OCI-LY1 (cell line): ENCODE measurements around the gene PROZ.

Source experiments
- H2AFZ ChIP-seq: fragments of 200-600 bp; sonication (generic), shearing (Covaris generic); 2 replicates; pipeline ENCODE4 v1.6.0; 2014; ENCODE audit warnings: antibody characterized with exemption, mild to moderate bottlenecking, low read length
- H3F3A ChIP-seq: fragments of 200-600 bp; sonication (generic), shearing (Covaris generic); 2 replicates; pipeline ENCODE4 v1.6.0; 2014; ENCODE audit warnings: mild to moderate bottlenecking, antibody characterized with exemption, low read length, moderate library complexity; ENCODE audit not compliant: insufficient read depth
- H3K27ac ChIP-seq: fragments of 200-600 bp; sonication (generic); 2 replicates; pipeline ENCODE4 v1.5.1; 2014; ENCODE audit warnings: low read length, mixed run types, mild to moderate bottlenecking, low read depth; ENCODE audit not compliant: poor library complexity, severe bottlenecking
- H3K27me3 ChIP-seq: fragments of 200-600 bp; sonication (generic); 2 replicates; pipeline ENCODE4 v1.6.0; 2014; ENCODE audit warnings: antibody characterized with exemption, mild to moderate bottlenecking, low read length, moderate library complexity; ENCODE audit not compliant: insufficient read depth
- H3K36me3 ChIP-seq: fragments of 200-600 bp; sonication (generic); 2 replicates; pipeline ENCODE4 v1.6.1; 2014; ENCODE audit warnings: mild to moderate bottlenecking, antibody characterized with exemption, low read length, moderate library complexity, mixed read lengths; ENCODE audit not compliant: insufficient read depth
- H3K4me1 ChIP-seq: fragments of 200-600 bp; sonication (generic); 2 replicates; pipeline ENCODE4 v1.5.1; 2014; ENCODE audit warnings: mild to moderate bottlenecking, low read length, moderate library complexity; ENCODE audit not compliant: insufficient read depth, severe bottlenecking
- H3K4me2 ChIP-seq: fragments of 200-600 bp; sonication (generic), shearing (Covaris generic); 2 replicates; pipeline ENCODE4 v1.6.1; 2014; ENCODE audit warnings: low read length
- H3K4me3 ChIP-seq: fragments of 200-600 bp; sonication (generic); 2 replicates; pipeline ENCODE4 v1.5.1; 2014; ENCODE audit warnings: low read length, low read depth, mild to moderate bottlenecking, mixed read lengths; ENCODE audit not compliant: poor library complexity, severe bottlenecking
- H3K79me2 ChIP-seq: fragments of 200-600 bp; shearing (Covaris generic); 2 replicates; pipeline ENCODE4 v1.6.1; 2016; ENCODE audit warnings: mixed run types, low read length, mixed read lengths; ENCODE audit not compliant: insufficient read depth
- H3K9ac ChIP-seq: fragments of 200-600 bp; sonication (generic), shearing (Covaris generic); 2 replicates; pipeline ENCODE4 v1.6.1; 2014; ENCODE audit warnings: mild to moderate bottlenecking, low read length, mixed read lengths
- H3K9me2 ChIP-seq: fragments of 200-600 bp; sonication (generic), shearing (Covaris generic); 2 replicates; pipeline ENCODE4 v1.6.1; 2014; ENCODE audit warnings: low read depth, mild to moderate bottlenecking, low read length, mixed read lengths
- H3K9me3 ChIP-seq: fragments of 200-600 bp; shearing (Covaris generic); 2 replicates; pipeline ENCODE4 v1.6.1; 2014; ENCODE audit warnings: low read length, mixed read lengths
- H4K20me1 ChIP-seq: fragments of 200-600 bp; sonication (generic), shearing (Covaris generic); 2 replicates; pipeline ENCODE4 v1.6.0; 2016; ENCODE audit warnings: mild to moderate bottlenecking, low read length; ENCODE audit not compliant: insufficient read depth
- CTCF ChIP-seq: fragments of 200-600 bp; sonication (generic), shearing (Covaris generic); IDR thresholded peaks from 2 replicates; pipeline ENCODE4 v1.5.1; 2017; ENCODE audit warnings: mild to moderate bottlenecking, antibody characterized with exemption, low read length, moderate library complexity, mixed read lengths
- EZH2 ChIP-seq: fragments of 200-600 bp; sonication (generic), shearing (Covaris generic); IDR thresholded peaks from 2 replicates; pipeline ENCODE4 v1.8.0; 2017; ENCODE audit warnings: borderline replicate concordance, mixed run types, mild to moderate bottlenecking, antibody characterized with exemption, low read length, moderate library complexity, mixed read lengths

The PROZ gene

GRCh38 chr13:113166266-113166665 lies 7.8 kb downstream of the PROZ start:
- H3K4me2 ChIP-seq, result no peak overlapping the region
- no peaks in the 10 kb centered on the region; the same call in none of the 2 replicates for H3K27me3 ChIP-seq
- peaks cover 31% of the 10 kb centered on the region for H3K36me3 ChIP-seq
- H3K9ac ChIP-seq, result no peak overlapping the region
- H3K27ac ChIP-seq, result no peak overlapping the region
- TF ChIP-seq CTCF, result no peak
- no peak for TF ChIP-seq EZH2
- no peaks in the 10 kb centered on the region for H3K4me1 ChIP-seq
- no peaks in the 10 kb centered on the region for H4K20me1 ChIP-seq
- H3K4me3 ChIP-seq, result no peak overlapping the region
- H2AFZ ChIP-seq, result no peak overlapping the region
- no peaks in the 10 kb centered on the region for H3K9me3 ChIP-seq
- no peaks in the 10 kb centered on the region for H3F3A ChIP-seq
- no peaks in the 10 kb centered on the region for H3K79me2 ChIP-seq
- H3K9me2 ChIP-seq, result no peaks in the 10 kb centered on the region

- Histone ChIP-seq H2AFZ (no peak overlapping the region), H4K20me1 (no peaks in the 10 kb centered on the region)
Measured at GRCh38 chr13:113166681-113167080, 8.2 kb downstream of the PROZ start.

GRCh38 chr13:113167155-113167554 lies 8.7 kb downstream of the PROZ start:
- Histone ChIP-seq H3K27me3 (no peaks in the 10 kb centered on the region; the same call in none of the 2 replicates), H3K36me3 (peaks cover 38% of the 10 kb centered on the region), H2AFZ (no peak overlapping the region), H3K4me1 (no peaks in the 10 kb centered on the region), H3K9me2 (no peaks in the 10 kb centered on the region), H3K4me3 (no peak overlapping the region), H3K9me3 (no peaks in the 10 kb centered on the region), H4K20me1 (no peaks in the 10 kb centered on the region), H3K27ac (no peak overlapping the region), H3K9ac (no peak overlapping the region), H3F3A (no peaks in the 10 kb centered on the region), H3K4me2 (no peak overlapping the region), H3K79me2 (no peaks in the 10 kb centered on the region)
- TF ChIP-seq CTCF (no peak), EZH2 (no peak)

More at GRCh38 chr13:113166681-113167080, 8.2 kb downstream of the PROZ start:
- no peaks in the 10 kb centered on the region for H3F3A ChIP-seq
- H3K4me3 ChIP-seq, result no peak overlapping the region
- H3K27me3 ChIP-seq, result no peaks in the 10 kb centered on the region; the same call in none of the 2 replicates
- no peaks in the 10 kb centered on the region for H3K4me1 ChIP-seq
- H3K9me2 ChIP-seq, result no peaks in the 10 kb centered on the region
- no peak for TF ChIP-seq EZH2
- TF ChIP-seq CTCF, result no peak
- no peaks in the 10 kb centered on the region for H3K79me2 ChIP-seq
- no peak overlapping the region for H3K27ac ChIP-seq
- H3K36me3 ChIP-seq, result peaks cover 35% of the 10 kb centered on the region
- no peak overlapping the region for H3K9ac ChIP-seq
- H3K4me2 ChIP-seq, result no peak overlapping the region
- H3K9me3 ChIP-seq, result no peaks in the 10 kb centered on the region
